HepG2 (cell line): ENCODE measurements around the gene THSD8. TPM values are rescaled to one million over a fixed set of nuclear protein-coding genes. Genes with fewer than 3 reads are reported as not detected.

Experiments used
- ATF1 ChIP-seq: IDR thresholded peaks from 2 replicates; pipeline ENCODE4 v1.6.1; 2016; ENCODE audit warnings: mild to moderate bottlenecking, control low read depth
- CCAR2 ChIP-seq: fragments of 200-400 bp; formaldehyde crosslinking; optimal IDR thresholded peaks from 2 replicates; pipeline ENCODE3; 2018; ENCODE audit warnings: low read depth, mild to moderate bottlenecking, low read length, moderate library complexity
- ELK4 ChIP-seq: sonication (generic); formaldehyde crosslinking; IDR thresholded peaks from 2 replicates; pipeline ENCODE4 v1.9.0; 2021; ENCODE audit warnings: missing genetic modification reagents, borderline replicate concordance
- GLI4 ChIP-seq: sonication (generic); formaldehyde crosslinking; IDR thresholded peaks from 2 replicates; pipeline ENCODE4 v1.5.1; 2020; ENCODE audit warnings: missing genetic modification reagents, mild to moderate bottlenecking, moderate library complexity, borderline replicate concordance
- KDM6A ChIP-seq: IDR thresholded peaks from 2 replicates; pipeline ENCODE4 v1.6.1; 2016; ENCODE audit warnings: low read depth
- MEIS2 ChIP-seq: sonication (generic); formaldehyde crosslinking; IDR thresholded peaks from 2 replicates; pipeline ENCODE4 v1.9.0; 2021; ENCODE audit warnings: mild to moderate bottlenecking, missing genetic modification reagents
- MIER3 ChIP-seq: IDR thresholded peaks from 2 replicates; pipeline ENCODE4 v1.6.1; 2016; ENCODE audit warnings: missing compliant biosample characterization, borderline replicate concordance
- PHF20 ChIP-seq: sonication (generic); formaldehyde crosslinking; IDR thresholded peaks from 2 replicates; pipeline ENCODE4 v1.5.0; 2020; ENCODE audit warnings: mild to moderate bottlenecking, missing genetic modification reagents
- SALL2 ChIP-seq: sonication (generic); formaldehyde crosslinking; IDR thresholded peaks from 2 replicates; pipeline ENCODE4 v1.8.1; 2023; ENCODE audit warnings: mild to moderate bottlenecking, missing genetic modification reagents, inconsistent platforms
- SRSF4 ChIP-seq: fragments of 200-400 bp; formaldehyde crosslinking; IDR thresholded peaks from one replicate; pipeline ENCODE4 v1.6.1; 2018; ENCODE audit warnings: mild to moderate bottlenecking, low read depth, low read length, moderate library complexity; ENCODE audit not compliant: poor library complexity, severe bottlenecking
- USF2 ChIP-seq, 2 experiments: sonication (generic) in 1 of 2; formaldehyde crosslinking in 1 of 2; IDR thresholded peaks; 2 replicates each; pipeline versions ENCODE4 v1.5.1 to v1.6.1; 2011 to 2020; ENCODE audit warnings: borderline replicate concordance in 1 of 2, low read depth in 1 of 2, low read length in 1 of 2, mild to moderate bottlenecking in 1 of 2, missing genetic modification reagents in 1 of 2, moderate library complexity in 1 of 2
- ZBTB20 ChIP-seq: sonication (generic); formaldehyde crosslinking; IDR thresholded peaks from 2 replicates; pipeline ENCODE4 v1.8.1; 2023; ENCODE audit warnings: missing genetic modification reagents, low read depth, mild to moderate bottlenecking, borderline replicate concordance
- ZNF713 ChIP-seq: sonication (generic); formaldehyde crosslinking; IDR thresholded peaks from 2 replicates; pipeline ENCODE4 v1.4.0; 2020; ENCODE audit warnings: mild to moderate bottlenecking, missing genetic modification reagents
- ZNF839 ChIP-seq: sonication (generic); formaldehyde crosslinking; IDR thresholded peaks from 2 replicates; pipeline ENCODE4 v1.4.0; 2020; ENCODE audit warnings: missing genetic modification reagents, mild to moderate bottlenecking, borderline replicate concordance
- polyA plus RNA-seq, 8 experiments: library from polyadenylated mRNA; depleted of rRNA in 3 of 8; stranded (reverse) in 7 of 8; unstranded in 1 of 8; fragments of >200 nt; fragmentation: Illumina TruSeq in 4 of 8; extraction: Trizol in 4 of 8; gene quantifications; 2 replicates each; pipeline versions ENCODE4 v1.2.1 to v1.2.3, GENCODE V29; 2011 to 2016; ENCODE audit warnings: low read depth in 4 of 8, missing spikeins in 1 of 8, mixed read lengths in 1 of 8; ENCODE audit not compliant: insufficient read depth in 1 of 8
- total RNA-seq, 5 experiments: library from RNA; depleted of rRNA; stranded (reverse); fragments of >200 nt; fragmentation: Illumina TruSeq; extraction: Trizol; gene quantifications; 2 replicates each; pipeline ENCODE4 v1.2.3, GENCODE V29; 2016; ENCODE audit warnings: low read depth in 1 of 5
- TF ChIP-seq, protein P1 (sequence below): sonication (generic); formaldehyde crosslinking; conservative IDR thresholded peaks from 2 replicates; pipeline ENCODE4 v1.4.0; 2020; ENCODE audit warnings: mild to moderate bottlenecking, missing genetic modification reagents, moderate library complexity
- TF ChIP-seq, protein P2 (sequence below): sonication (generic); formaldehyde crosslinking; IDR thresholded peaks from 2 replicates; pipeline ENCODE4 v1.4.0; 2020; ENCODE audit warnings: missing genetic modification reagents

THSD8 gene
- total and polyA plus RNA-seq, 2 of the 13 experiments (the other 11 are each of a cell fraction or from before 2014, with no cell fraction given): 4.8 to 14.9 TPM

DNA sequence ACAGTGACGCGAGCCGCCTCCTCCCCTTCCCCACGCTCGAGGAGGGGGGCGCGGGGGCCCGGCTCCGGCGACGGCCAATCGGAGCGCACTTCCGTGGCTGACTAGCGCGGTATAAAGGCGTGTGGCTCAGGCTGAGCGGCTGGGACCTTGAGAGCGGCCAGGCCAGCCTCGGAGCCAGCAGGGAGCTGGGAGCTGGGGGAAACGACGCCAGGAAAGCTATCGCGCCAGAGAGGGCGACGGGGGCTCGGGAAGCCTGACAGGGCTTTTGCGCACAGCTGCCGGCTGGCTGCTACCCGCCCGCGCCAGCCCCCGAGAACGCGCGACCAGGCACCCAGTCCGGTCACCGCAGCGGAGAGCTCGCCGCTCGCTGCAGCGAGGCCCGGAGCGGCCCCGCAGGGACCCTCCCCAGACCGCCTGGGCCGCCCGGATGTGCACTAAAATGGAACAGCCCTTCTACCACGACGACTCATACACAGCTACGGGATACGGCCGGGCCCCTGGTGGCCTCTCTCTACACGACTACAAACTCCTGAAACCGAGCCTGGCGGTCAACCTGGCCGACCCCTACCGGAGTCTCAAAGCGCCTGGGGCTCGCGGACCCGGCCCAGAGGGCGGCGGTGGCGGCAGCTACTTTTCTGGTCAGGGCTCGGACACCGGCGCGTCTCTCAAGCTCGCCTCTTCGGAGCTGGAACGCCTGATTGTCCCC is 10.4 kb upstream of the THSD8 start, which contains the start of gene JUNB (continued):
- TF ChIP-seq USF2 (IDR thresholded peaks at IDR 0.05; ENCODE audit: low read depth, low read length): no peak
- TF ChIP-seq USF2 (CRISPR knock-in tag; IDR thresholded peaks at IDR 0.05; ENCODE audit: borderline replicate concordance): no peak; the same call in 1 of the 2 replicates
- peak; percentile 79; the same call in 1 of the 2 replicates for TF ChIP-seq MIER3 (CRISPR knock-in tag)
- TF ChIP-seq, protein P1, sequence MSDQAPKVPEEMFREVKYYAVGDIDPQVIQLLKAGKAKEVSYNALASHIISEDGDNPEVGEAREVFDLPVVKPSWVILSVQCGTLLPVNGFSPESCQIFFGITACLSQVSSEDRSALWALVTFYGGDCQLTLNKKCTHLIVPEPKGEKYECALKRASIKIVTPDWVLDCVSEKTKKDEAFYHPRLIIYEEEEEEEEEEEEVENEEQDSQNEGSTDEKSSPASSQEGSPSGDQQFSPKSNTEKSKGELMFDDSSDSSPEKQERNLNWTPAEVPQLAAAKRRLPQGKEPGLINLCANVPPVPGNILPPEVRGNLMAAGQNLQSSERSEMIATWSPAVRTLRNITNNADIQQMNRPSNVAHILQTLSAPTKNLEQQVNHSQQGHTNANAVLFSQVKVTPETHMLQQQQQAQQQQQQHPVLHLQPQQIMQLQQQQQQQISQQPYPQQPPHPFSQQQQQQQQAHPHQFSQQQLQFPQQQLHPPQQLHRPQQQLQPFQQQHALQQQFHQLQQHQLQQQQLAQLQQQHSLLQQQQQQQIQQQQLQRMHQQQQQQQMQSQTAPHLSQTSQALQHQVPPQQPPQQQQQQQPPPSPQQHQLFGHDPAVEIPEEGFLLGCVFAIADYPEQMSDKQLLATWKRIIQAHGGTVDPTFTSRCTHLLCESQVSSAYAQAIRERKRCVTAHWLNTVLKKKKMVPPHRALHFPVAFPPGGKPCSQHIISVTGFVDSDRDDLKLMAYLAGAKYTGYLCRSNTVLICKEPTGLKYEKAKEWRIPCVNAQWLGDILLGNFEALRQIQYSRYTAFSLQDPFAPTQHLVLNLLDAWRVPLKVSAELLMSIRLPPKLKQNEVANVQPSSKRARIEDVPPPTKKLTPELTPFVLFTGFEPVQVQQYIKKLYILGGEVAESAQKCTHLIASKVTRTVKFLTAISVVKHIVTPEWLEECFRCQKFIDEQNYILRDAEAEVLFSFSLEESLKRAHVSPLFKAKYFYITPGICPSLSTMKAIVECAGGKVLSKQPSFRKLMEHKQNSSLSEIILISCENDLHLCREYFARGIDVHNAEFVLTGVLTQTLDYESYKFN (CRISPR knock-in tag): peak; percentile 74
- peak; percentile 48; the same call in 1 of the 2 replicates for TF ChIP-seq SALL2 (CRISPR knock-in tag)
- TF ChIP-seq ZBTB20 (CRISPR knock-in tag): peak; percentile 66
- TF ChIP-seq CCAR2: no peak
- peak; percentile 86 for TF ChIP-seq ATF1
- TF ChIP-seq PHF20 (CRISPR knock-in tag): peak; percentile 75
- no peak; the same call in 1 of the 2 replicates for TF ChIP-seq GLI4 (CRISPR knock-in tag)
- no peak for TF ChIP-seq ELK4
- 0 out of 2 replicates have a peak, but pooled peaks have one; percentile 37 for TF ChIP-seq ZNF839 (CRISPR knock-in tag)
- TF ChIP-seq KDM6A (CRISPR knock-in tag): 0 out of 2 replicates have a peak, but pooled peaks have one; percentile 28
- no peak for TF ChIP-seq SRSF4
- TF ChIP-seq, protein P2, sequence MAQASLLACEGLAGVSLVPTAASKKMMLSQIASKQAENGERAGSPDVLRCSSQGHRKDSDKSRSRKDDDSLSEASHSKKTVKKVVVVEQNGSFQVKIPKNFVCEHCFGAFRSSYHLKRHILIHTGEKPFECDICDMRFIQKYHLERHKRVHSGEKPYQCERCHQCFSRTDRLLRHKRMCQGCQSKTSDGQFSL (CRISPR knock-in tag): no peak
- peak; percentile 93; the same call in 1 of the 2 replicates for TF ChIP-seq MEIS2 (CRISPR knock-in tag)
- TF ChIP-seq ZNF713 (CRISPR knock-in tag): peak; percentile 44; the same call in 1 of the 2 replicates
